ENCODE data around the gene NSMCE4A.
A peak's percentile ranks its signal among the peaks of the same experiment; 100 is the strongest.
"Not testable (repeated sequence)": the region's sequence is repeated elsewhere in the genome, so short reads cannot be mapped to it uniquely, and the experiment has no call there.

Gene NSMCE4A

DNA sequence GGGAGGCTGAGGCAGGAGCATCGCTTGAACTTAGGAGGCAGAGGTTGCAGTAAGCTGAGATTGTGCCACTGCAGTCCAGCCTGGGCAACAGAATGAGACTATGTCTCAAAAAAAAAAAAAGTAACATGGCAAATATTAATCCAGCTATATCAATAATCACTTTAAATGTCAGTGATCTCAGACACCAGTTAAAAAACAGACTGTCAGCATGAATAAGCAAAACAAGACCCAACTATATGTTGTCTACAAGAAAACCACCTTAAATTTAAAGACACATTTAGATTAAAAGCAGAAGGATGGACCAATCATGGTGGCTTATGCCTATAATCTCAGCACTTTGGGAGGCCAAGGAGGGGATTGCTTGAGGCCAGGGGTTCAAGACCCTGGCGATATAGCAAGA, 38.7 kb downstream of the NSMCE4A start:
- no peak for DNase-seq (ENCODE audit: low read depth, low spot score)

DNA sequence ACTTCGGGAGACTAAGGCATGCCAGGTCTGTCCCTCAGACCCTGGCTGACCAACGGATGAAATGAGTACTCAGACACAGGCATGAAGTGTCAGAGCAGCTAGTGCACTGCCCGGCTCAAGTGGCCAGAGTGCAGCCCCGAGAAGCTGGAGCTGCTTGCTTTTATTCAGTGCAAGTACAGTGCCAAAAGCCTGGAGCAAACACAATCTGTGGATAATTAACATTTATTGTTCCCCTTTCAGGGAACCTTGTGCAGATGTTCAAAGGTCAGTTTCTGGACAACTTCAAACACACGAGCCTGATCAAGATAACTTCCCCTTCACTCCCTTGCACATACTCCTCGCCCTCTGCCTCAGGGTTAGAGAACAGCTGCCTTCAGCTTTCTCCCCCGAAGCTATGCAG, 39.3 kb downstream of the NSMCE4A start:
- DNase-seq (ENCODE audit: low read depth, low spot score), result no peak

GRCh38 chr10:121930268-121931085, 44.5 kb downstream of the NSMCE4A start:
- DNase-seq (ENCODE audit: low read depth, low spot score), result not testable (repeated sequence)

- DNase-seq (ENCODE audit: low read depth, low spot score), result not testable (repeated sequence)
These were observed 45.3 kb downstream of the NSMCE4A start for GRCh38 chr10:121929585-121930267.

GRCh38 chr10:121928528-121928884, 46.5 kb downstream of the NSMCE4A start:
- DNase-seq (ENCODE audit: low read depth, low spot score), result peak; percentile 54

DNA sequence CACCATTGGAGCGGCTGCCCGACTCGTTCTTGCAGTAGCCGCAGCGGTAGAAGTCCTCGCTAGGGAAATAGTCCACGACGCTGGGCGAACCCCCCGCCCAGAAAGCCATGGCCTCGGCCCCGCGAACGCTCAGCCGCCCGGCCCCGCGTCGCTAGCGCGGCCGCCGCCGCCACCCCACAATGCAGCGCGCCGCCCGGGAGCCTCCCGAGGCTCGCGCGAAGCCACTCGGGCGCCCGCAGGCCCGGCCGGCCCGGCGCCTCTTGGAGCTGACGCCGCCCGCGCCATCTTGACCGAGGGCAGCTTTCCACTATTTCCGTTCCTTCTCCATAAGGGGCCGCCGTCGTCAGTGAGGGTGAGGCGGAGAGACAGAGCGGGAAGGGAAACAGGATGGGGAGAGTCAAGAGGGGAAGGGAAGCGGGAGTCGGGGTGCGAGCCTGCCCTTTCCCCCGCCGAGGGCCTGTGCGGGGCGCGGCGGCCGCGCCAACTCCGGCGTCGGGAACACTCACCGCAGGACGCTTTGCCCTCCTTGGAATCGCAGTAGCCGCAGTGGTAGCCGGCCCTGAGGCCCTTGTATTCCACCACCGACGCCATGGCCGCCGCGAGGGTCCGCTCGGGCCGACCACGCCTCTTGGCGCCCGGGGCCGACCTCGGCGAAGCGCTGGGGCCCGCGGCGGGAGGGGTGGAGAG, 47.0 kb downstream of the NSMCE4A start, which contains the start of gene ATE1:
TSS of gene ATE1 (minus strand) at position 191 of the 687 bp plus-strand sequence. CDS start at position 109, 82 bp downstream.
- peak; percentile 97 for DNase-seq (ENCODE audit: low read depth, low spot score)

DNA sequence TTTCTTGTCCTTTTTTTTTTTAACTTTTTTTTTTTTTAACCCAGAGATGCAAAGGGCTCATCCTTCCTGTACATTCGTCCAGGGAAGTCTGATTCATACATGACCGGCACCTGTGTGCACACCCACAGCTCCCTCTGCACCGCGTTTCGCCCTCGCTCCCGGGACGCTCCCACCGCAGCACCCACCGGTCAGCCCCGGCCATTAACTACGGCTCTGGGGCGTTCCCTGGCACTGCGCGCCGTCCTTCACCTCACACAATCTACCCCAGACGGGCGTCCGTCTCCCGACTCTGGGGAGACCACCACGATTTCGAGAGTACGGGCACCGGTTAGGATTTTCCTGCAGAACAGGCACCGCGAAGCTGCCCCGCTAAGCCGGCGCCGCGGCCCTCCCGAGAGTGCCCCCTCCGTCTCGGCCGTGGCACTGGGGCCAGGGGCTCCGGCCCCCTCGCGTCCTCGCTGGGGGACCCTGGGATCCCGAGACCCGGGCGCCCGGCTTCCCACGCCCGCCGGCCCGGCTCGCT, 47.6 kb downstream of the NSMCE4A start:
- DNase-seq (ENCODE audit: low read depth, low spot score), result peak; percentile 69

GRCh38 chr10:121926671-121927317, 48.2 kb downstream of the NSMCE4A start:
- peak; percentile 28 for DNase-seq (ENCODE audit: low read depth, low spot score)

DNA sequence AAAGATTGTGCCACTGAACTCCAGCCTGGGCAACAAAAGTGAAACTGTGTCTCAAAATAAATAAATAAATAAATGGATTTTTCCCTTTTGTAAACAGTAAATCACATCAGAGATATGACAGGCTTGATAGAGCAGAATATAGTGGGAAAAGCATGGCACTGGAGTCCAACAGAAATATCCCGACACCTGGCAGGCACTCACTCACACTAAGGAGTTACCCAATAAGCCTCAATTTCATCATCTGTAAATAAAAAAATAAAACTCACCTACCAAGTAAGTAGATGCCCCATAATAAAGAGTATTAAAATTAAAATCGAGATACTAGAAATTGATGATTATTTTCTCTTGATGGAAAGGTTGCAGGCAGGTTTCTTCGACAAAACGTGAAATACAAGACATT, 48.9 kb downstream of the NSMCE4A start:
- no peak for DNase-seq (ENCODE audit: low read depth, low spot score)

DNA sequence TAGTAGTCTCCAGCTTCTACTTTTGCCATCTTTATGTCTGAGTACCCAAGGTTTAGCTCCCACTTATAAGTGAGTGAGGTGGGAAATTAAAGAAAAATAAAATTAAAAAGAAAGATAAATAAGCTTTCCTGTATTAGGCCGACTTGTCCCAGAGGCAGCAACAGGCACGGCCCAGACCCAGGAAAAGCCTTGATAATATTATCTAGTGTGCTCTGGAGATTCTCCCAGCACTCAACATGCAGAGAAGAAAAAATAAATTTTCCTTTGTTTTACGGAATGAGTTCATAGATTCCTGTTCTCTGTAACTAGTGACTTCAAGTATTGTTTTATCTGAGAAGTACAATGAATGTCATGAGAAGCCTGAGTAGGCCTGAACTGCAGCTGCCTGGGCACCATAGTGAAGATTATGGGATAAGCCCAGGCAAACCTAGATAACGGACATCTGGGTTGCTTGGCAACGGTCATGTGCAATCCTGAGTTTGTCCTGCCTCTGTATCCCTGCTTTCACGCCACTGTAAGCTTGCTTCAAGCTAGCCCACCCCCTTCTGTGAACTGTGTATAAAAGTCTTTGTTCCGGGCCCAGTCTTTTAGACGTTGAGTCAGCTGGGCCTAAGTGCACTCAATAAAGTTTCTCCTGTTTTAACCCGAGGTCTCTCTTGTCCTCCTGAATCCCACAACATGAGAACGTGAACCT, 53.6 kb downstream of the NSMCE4A start:
- DNase-seq (ENCODE audit: low read depth, low spot score), result peak; percentile 33

DNA sequence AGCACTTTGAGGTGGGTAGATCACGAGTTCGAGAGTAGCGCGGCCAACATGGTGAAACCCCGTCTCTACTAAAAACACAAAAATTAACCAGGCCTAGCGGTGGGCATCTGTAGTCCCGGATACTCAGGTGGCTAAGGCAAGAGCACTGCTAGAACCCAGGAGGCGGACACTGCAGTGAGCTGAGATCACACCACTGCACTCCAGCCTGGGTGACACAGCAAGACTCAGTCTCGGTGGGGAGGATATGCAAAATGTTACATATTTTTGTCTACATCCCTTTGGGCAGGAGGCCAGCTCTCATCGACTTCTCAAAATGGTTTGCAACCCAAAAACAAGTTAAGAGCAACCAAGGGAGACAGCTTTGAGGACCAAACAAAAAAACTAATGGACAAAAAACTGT, 55.4 kb downstream of the NSMCE4A start:
- DNase-seq (ENCODE audit: low read depth, low spot score), result no peak

- not testable (repeated sequence) for DNase-seq (ENCODE audit: low read depth, low spot score)
These were observed 56.2 kb downstream of the NSMCE4A start for GRCh38 chr10:121918800-121919199.

GRCh38 chr10:121914661-121915060, 60.4 kb downstream of the NSMCE4A start:
- no peak for DNase-seq (ENCODE audit: low read depth, low spot score)

GRCh38 chr10:121911421-121911697, 63.7 kb downstream of the NSMCE4A start:
- DNase-seq (ENCODE audit: low read depth, low spot score), result no peak

- DNase-seq (ENCODE audit: low read depth, low spot score), result peak; percentile 44
These were observed 64.2 kb downstream of the NSMCE4A start for GRCh38 chr10:121910673-121911420.
